GM18498 (cell line): ENCODE results near the gene RLN3.

ENCODE experiments used
- ATAC-seq: cut with Tn5 transposase; IDR thresholded peaks from one replicate; pipeline ENCODE4 v1.9.1; 2021; ENCODE audit warnings: mild to moderate bottlenecking, moderate library complexity; ENCODE audit not compliant: unreplicated experiment

RLN3 gene

GRCh38 chr19:14027856-14028450 lies at the start of gene RLN3:
RLN3 (plus strand) TSS chr19:14028148; CDS start chr19:14028205, 57 bp downstream.
- no peak for ATAC-seq

GRCh38 chr19:13978351-13979243 lies 49.4 kb upstream of the RLN3 start:
- no peak for ATAC-seq

GRCh38 chr19:13979244-13979615 lies 48.7 kb upstream of the RLN3 start:
- ATAC-seq = no peak

- ATAC-seq = no peak
Measured at GRCh38 chr19:13979686-13980085, 48.3 kb upstream of the RLN3 start.

GRCh38 chr19:13980340-13980739 lies 47.6 kb upstream of the RLN3 start:
- no peak for ATAC-seq

GRCh38 chr19:13981021-13981420 lies 46.9 kb upstream of the RLN3 start:
- ATAC-seq = no peak

GRCh38 chr19:13981467-13981866 lies 46.5 kb upstream of the RLN3 start:
- no peak for ATAC-seq

- ATAC-seq = no peak
Measured at GRCh38 chr19:13981988-13982501, 45.9 kb upstream of the RLN3 start.

GRCh38 chr19:13982773-13983172 lies 45.2 kb upstream of the RLN3 start:
- ATAC-seq = no peak

GRCh38 chr19:13983213-13983889 lies 44.6 kb upstream of the RLN3 start:
- no peak for ATAC-seq

GRCh38 chr19:13984186-13984585 lies 43.8 kb upstream of the RLN3 start:
- ATAC-seq = no peak

GRCh38 chr19:13984875-13985741 lies 42.8 kb upstream of the RLN3 start:
- no peak for ATAC-seq

GRCh38 chr19:13985771-13986347 lies 42.1 kb upstream of the RLN3 start:
- peak; percentile 20 for ATAC-seq

GRCh38 chr19:13986348-13986904 lies 41.5 kb upstream of the RLN3 start:
- ATAC-seq = peak; percentile 81

GRCh38 chr19:13987101-13987890 lies 40.7 kb upstream of the RLN3 start:
- ATAC-seq = no peak

- no peak for ATAC-seq
Measured at GRCh38 chr19:13989487-13989886, 38.5 kb upstream of the RLN3 start.

- no peak for ATAC-seq
Measured at GRCh38 chr19:13990085-13990484, 37.9 kb upstream of the RLN3 start.

GRCh38 chr19:13992025-13992424 lies 35.9 kb upstream of the RLN3 start:
- ATAC-seq = no peak
